HL-60/S4 treated with phorbol 12-myristate 13-acetate at 8.2 ng/mL for 4 days and 3 days (cell line): ENCODE data around the gene C2CD2.
"Not testable (repeated sequence)": the region's sequence is repeated elsewhere in the genome, so short reads cannot be mapped to it uniquely, and the experiment has no call there.

ENCODE experiments used
- in situ Hi-C: fragments of 300-500 bp; cut with MboI; formaldehyde crosslinking; loops from 2 replicates; pipeline ENCODE4 v1.15.0; 2022; ENCODE audit warnings: low sequenced_read_pairs

C2CD2 gene

DNA sequence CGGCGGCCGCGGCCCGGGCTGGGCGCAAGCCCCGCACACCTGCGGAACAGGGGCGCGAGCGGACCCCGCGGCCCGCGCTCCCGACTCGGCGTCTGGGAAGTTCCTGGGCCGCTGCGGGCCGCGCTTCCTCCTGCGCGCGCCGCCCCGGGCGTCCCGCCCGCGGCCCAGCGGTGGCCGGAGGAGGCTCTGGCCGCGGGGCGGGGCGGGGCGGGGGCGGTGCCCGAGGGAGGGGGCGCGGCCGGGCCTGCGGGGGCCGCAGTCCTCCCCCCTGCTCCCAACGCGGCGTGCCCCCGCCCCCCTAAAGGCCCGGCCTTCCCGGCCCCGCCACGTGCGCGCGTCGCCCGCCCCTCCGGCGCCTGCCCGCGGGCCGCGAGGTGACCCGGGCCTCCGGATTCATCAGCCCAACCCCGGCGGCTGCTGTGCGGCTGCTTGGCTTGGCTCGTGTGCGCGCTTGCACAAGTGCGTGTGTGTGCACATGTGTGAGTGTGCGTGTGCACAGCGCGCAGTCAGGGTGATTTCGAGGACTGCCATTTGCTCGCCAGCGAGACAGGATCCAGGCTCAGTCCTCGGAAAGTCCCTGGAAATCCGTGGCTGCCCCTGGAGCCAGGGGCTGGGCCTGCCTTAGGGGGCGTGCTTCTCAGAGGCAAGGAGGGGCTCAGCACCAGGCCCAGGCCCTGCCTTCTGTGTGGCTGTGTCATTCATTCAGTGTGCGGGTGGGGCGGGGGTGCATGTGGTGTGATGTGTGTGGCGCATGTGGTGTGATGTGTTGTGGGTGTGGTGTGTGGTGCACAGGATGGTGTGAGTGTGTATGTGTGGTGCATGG lies at the start of gene C2CD2:
Gene C2CD2, minus strand, starts transcription at position 188 of the 823 bp plus-strand sequence. CDS start 370 bp downstream, outside the sequence.
- in situ Hi-C loops = no loop called here

DNA sequence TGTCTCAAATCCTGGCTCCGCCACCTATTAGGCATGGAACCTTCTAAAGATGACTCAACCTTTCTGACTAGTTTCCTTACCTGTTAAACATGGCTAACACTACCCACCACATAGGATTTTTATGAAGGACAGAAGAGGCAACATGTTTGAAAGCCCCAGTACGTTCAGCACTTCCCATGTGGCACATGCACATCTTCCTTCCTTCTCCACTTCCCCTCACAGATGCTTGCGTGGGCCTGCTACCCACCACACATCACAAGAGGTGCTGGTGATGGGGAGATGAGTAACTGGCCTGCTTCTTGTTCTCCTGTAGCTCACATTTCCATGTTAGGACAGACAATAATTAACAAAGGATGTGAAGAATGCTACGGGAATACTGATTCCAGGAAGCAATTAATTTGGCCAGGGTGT lies 49.2 kb upstream of the C2CD2 start:
- in situ Hi-C loops = no loop called here

DNA sequence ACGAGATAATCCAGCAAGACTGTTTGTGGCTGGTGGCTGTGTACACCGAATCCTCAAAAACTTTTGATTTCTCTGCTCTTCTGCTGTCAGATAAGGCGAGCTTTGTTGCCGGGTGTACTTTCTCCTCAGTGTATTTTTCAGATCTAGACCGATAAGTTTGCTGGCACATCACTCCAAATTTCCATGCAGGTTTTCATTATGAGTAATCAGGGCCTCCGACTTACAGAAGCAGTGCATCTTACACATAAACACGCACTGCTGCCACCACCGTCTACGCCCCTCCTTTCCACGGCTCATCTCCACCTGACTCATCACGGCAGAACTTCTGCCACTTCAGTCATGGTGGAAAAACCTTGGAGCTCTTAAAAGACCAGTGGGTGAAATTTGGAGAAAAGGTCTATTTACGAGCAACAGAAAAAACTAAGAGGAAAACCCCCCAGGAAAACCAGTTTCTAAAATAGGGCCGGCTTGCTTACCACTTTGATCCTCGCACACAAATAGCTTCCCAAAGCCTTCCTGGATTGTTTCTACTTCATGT lies 48.7 kb upstream of the C2CD2 start:
- in situ Hi-C loops = no loop called here

DNA sequence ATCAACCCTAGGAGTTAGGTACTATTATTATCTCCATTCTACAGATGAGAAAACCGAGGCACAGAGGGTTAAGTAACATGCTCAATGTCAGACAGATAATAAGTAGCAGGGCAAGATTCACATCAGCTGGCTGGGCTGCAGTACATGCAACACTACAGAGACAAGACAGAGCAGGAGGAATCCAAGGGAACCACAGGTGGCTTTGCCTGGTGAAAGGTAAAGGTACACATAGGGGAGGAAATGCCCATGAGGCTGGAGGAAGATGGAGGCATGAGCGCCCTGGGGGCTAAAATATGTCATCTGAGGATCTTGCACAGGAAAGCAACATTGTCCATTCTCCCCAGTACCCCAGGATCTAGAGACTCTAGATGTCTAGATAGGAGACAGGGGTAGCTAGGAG lies 48.0 kb upstream of the C2CD2 start:
- in situ Hi-C loops = no loop called here

DNA sequence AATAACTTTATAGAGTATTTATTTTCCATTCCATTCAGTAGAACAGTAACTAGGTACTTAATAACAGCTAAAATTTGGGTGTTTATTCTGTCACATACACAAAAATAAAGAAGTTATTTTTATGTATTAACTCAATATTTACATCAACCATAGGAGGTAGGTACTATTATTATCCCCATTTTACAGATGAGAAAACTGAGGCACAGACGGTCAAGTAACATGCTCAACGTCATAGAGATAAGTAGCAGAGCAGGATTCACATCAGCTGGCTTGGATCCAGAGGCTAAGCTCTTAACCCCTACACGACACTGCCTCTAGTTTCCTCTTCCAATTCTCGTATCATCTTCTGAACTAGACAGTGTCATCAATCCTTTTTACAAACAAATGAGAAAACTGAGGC lies 47.1 kb upstream of the C2CD2 start:
- in situ Hi-C loops = no loop called here

DNA sequence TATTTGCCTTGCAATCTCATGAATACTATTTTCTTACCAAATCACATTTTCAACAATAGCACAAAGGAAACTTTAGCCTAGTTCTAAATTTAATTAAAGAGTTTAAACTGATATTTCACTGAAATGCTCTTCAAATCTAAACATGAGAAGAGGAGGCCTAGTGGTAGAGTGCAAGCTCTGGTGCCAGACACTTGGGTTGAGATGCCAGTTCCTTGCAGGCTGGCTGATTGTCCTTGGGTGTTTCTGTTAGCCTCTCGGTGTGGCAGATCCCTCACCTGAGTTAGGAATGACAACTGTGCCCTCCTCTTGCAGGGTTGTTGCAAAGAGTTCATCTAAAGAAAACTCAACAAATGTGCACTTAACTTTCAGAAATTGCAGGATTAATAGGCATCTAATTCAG lies 43.8 kb upstream of the C2CD2 start:
- in situ Hi-C loops = no loop called here

DNA sequence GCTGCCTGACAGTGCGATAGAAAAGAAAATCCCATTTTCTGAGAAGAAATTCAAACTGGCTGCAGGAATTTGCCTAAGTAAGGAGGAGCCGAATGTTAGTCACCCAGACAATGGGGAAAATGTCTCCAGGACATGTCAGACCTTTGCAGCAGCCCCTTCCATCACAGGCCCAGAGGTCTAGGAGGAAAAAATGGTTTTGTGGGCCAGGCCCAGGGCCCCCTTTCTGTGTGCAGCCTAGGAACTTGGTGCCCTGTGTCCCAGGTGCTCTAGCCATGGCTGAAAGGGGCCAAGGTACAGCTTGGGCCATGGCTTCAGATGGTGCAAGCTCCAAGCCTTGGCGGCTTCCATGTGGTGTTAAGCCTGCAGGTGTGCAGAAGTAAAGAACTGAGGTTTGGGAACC lies 41.8 kb upstream of the C2CD2 start:
- in situ Hi-C loops = no loop called here

DNA sequence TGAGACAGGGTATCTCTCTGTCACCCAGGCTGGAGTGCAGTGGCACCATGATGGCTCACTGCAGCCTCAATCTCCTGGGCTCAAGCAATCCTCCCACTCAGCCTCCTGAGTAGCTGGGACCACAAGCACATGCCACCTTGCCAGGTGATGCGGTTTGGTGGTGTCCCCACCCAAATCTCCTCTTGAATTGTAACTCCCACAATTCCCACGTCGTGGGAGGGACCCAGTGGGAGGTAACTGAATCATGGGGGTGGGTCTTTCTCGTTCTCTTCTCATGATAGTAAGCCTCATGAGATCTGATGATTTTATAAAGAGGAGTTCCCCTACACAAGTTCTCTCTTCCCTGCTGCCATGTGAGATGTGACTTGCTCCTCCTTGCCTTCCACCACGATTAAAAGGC lies 40.8 kb upstream of the C2CD2 start:
- in situ Hi-C loops = not testable (repeated sequence)

DNA sequence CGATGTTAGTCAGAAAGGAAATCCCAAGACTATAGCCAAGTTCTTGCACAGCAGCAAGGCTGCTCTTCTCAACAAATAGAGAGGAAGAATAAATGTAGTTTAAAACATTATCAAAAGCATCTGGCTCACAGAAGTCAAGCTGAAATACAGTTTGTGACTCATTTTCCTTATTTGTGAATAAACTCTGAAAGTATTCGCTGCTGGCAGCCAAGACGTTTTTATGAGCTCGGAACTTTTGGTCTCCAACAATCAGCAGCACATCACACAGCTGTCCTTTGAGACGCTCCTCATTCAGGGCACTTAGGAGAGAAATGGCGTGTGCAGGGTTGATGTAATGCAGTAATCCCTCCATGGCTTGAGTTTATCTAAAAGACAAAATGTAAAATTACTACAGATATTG lies 39.9 kb upstream of the C2CD2 start:
- in situ Hi-C loops = no loop called here

DNA sequence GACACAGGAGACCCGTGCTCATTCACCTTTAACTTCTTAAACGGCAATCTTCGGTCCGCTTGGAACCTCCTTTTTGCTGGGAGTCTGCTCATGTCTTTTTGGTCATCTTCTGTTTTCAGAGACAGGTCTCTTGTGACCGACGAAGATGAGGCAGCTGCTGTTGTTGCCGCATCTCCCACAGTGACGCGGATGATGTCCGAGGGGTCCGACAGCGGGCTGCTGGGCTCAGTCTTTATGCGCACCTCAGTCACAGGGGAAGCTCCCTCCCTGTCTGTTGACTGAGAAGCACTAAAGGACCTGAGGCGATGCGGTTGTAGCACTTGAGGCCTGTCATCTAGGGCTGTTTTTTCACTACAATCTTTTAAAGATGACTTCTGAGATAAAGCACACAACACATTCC lies 38.8 kb upstream of the C2CD2 start:
- in situ Hi-C loops = no loop called here

DNA sequence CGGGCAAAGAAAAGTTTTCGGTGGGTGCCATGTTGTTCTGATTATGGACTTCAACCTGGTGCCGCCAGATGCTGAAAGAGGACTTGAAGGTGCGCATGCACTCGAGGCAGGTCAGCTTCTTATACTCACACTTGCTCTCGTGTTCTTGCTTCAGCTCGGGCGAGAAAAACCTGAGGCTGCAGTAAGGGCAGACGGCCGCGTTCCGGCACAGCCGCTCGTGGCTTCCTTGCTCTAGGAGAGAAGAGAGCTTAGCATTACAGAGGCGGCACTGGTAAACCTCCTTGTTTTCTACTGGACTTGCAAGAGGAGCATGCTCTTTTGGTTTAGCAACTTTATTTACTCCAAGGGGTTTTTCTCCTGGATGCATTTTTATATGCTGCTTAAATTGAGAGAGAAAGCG lies 37.8 kb upstream of the C2CD2 start:
- in situ Hi-C loops = no loop called here

DNA sequence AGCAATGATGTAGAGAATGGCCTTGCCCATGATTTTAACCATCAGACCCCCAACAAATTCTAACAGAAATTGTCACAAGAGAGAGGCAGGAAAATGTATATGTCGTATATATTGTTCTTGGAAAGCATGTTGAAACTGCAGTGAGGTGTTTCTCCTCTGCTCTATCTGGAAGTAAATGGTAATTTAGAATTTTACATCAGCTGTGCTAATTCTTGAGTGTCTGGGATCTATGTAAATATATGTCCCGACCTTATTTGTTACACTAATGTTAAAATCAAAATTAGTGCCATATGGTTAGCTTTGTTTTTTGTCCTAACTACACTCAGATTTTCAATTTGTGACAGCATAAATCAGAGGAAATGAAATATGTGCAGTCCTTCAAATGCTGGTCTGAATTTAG lies 35.9 kb upstream of the C2CD2 start:
- in situ Hi-C loops = no loop called here

DNA sequence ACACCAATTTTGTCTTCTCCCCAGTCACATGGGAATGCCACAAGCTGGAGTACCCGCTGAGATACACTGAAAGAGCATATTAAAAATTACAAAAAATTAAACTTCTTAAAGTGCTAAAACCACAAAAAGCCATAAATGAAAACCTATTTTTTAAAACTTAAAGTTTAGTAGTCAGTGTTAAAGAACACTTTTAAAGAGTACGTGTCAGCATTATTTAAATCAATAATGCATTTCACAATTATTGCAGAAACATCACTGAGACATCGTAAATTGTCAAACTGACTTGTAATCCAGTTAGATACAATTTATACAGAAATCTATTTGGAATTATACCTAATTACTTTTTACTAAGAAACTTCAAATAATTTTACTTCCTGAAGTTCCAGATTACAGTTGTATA lies 33.5 kb upstream of the C2CD2 start:
- in situ Hi-C loops = no loop called here

DNA sequence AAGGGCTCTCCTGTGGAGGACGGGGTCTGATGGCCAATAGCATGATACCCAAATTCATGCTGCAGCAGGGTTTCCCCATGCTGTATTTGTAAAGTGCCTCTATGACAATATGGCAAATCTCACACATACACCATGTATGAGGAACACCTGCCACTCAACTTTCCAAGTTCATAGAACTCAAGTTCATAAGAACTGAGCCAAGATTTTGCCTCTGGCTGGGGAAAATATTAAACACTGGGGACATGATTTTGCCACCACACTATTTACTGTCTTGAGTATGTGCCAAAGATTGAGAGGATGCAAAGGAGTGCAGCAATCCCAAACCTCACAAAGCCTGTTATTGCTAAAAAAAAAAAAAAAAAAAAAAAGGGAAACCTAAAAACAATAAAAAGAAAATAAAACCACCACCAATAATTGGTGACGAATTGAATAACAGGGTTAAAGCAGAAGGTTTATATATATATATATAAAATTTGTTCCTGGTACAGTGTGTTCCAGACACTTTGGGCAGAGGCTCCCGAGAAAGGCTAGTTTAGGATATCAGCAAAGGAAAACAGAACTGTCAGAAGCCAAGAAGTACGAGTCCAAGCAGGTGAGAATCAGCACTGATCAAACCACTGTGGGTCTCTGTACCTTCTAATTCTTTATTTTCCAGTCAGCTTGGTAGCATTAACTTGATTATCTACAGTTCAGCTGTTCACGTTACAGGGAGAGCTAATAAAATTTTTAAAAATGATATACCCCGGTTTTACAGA lies 32.0 kb upstream of the C2CD2 start:
- in situ Hi-C loops = no loop called here

DNA sequence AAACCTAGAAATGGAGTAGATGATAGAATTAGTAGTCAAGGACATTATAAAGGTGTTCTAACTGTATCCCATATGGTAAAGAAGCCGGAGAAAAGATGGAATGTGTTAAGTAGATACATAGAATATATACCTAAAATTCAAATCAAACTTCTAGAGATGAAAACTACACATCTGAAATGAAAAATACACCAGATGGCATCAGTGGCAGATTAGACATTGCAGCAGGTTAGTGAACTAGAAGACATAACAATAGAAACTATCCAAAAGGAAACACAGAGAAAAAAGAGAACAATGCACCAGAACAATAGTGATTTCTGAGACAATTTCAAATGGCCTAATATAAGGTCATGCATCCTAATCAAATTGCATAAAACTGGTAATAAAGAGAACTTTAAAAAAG lies 29.4 kb upstream of the C2CD2 start:
- in situ Hi-C loops = no loop called here

DNA sequence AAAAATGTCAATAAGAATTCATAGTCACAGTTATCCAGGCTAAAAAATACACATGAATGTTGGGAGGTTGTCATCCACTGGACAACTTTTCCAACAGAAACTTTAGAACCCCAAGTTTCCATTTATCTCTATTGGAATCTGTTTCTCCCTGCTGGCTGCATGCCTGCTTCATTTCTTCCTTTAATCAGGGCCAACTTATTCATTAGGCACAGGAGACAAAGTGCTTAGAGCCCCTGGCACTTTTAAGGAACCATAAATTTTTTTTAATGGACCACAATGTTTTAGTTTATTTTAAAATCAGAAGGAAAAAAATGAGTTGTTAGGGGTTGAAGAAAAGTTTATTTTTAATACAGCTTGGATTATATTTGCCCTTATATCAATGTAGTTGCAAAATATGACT lies 26.7 kb upstream of the C2CD2 start:
- in situ Hi-C loops = no loop called here

DNA sequence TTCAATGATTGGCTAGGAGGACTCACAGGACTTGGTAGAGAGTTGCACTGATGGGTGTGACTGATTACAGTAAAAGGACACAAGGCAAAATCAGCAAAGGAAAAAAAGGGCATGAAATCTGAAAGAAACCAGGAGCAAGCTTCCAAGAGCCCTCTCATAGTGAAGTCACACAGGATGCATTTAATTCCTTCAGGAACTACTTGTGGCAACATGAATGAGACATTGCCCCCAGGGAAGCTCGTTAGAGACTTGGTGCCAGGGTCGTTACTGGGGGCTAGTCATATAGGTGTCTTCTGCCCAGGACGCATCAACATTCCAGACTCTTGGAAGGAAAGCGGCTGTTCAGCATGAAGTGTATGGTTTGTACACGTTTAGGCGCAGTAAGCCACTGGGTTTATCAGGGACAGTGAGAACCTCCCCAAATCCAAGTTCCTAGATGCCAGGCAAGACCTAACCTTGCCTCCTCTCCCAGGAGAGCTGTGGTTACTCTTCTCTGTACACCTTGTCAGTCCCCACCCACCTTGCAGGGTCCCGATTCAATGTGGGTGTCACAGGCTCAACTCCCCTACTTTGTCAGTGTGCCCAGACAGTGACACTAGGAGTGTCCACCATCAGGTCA lies 26.0 kb upstream of the C2CD2 start:
- in situ Hi-C loops = no loop called here

DNA sequence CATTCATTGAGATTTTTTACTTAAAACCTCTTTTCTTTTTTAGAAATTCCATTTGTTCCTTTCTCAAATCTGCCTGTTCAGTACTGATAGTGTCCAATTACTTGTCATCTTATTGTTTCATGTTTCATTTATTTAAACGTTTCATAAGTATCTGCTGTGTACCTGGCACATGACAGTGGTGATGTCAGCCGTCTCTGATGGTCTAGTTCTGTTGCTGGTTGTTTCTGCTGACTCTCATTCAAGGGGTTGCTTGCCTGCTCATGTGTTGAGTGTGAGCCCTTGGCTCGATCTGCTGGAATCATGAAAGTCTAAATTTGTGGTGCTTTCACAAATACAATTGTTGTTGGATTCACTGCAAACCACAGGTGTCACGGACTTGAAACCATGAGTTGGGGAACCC lies 25.5 kb upstream of the C2CD2 start:
- in situ Hi-C loops = no loop called here

DNA sequence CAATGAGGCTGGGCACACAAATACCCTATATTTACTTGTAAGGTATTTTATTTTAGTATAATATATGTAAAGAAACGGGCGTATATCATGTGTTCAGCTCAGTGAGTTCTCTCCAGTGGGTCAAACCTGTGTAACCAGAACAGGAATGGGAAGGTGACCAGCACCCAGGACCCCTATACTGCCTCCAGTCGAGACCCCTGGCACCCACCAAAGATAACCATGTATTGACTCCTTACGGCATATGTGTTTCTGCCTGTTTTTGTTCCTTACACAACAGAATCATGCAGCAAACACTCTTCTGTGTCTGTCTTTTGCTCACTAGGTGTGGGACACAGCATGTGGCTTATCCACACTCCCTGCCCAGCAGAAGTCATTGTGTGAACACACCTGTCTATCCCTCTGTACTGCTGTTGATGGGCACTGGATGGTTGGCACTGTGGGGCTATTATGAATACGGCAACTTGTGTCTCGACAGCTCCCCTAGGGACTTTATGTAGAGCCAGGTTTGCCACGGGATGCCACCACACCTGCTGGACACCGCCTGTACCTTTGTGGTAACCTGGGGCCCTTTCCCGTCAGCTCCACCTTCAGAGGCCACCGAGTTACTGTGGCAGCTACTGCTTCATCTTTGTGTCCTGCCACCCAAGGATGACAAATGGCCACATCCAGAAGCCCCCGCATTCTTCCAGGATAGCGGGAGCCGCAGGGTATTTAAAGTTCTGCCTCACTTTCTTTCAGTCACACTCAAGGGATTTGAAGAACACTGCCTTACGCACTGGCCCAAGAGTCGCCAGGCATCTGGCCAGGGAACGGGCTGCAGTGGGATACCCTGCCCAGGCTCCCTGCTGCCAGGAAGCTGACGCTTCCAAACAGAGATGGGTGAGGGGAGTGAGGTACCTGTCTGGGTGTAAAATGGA lies 23.5 kb upstream of the C2CD2 start:
- in situ Hi-C loops = no loop called here

DNA sequence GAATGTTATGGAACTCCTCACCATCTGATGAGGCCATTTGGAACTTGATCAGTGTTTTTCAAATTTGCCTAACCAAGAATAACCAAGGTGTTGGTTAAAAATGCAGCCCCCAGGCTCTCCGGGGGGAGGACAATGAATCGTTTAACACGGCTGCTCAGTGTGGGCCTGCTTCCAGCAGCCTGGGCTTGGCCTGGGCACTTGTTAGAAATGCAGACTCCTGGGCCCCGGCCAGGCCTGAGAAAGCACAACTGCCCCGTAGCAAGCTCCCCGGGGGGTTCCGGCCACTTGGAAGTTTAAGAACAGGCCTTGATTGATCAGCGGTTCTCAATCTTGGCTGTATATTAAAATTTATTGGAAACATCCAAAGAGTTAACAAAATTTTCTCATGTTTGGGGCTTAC lies 22.8 kb upstream of the C2CD2 start:
- in situ Hi-C loops = no loop called here
